H9 (cell line): ENCODE data around the gene CTU1. TPM values are rescaled to one million over a fixed set of nuclear protein-coding genes. Genes with fewer than 3 reads are reported as not detected.

Experiments
- DNase-seq: peaks from one replicate; pipeline ENCODE4 v3.0.0-alpha.2; 2017
- H2AFZ ChIP-seq: one replicate; pipeline ENCODE4 v1.6.1; 2013; ENCODE audit warnings: mild to moderate bottlenecking, low read length, control low read depth, moderate library complexity
- H2AK5ac ChIP-seq: 2 replicates; pipeline ENCODE4 v1.6.1; 2013; ENCODE audit warnings: low read length, control low read depth, mixed read lengths; ENCODE audit not compliant: insufficient read length
- H2BK120ac ChIP-seq: one replicate; pipeline ENCODE4 v1.6.1; 2013; ENCODE audit warnings: low read depth, mild to moderate bottlenecking, low read length, control low read depth, inconsistent platforms; ENCODE audit not compliant: poor library complexity, severe bottlenecking
- H2BK12ac ChIP-seq: 2 replicates; pipeline ENCODE4 v1.6.1; 2013; ENCODE audit warnings: low read length, control low read depth, mixed read lengths, low read depth; ENCODE audit not compliant: insufficient read length
- H2BK15ac ChIP-seq: 2 replicates; pipeline ENCODE4 v1.6.1; 2013; ENCODE audit warnings: low read depth, low read length, control low read depth
- H2BK20ac ChIP-seq: one replicate; pipeline ENCODE4 v1.6.1; 2013; ENCODE audit warnings: low read depth, mild to moderate bottlenecking, low read length, control low read depth, inconsistent platforms; ENCODE audit not compliant: poor library complexity, severe bottlenecking
- H2BK5ac ChIP-seq: 2 replicates; pipeline ENCODE4 v1.6.1; 2013; ENCODE audit warnings: low read length, control low read depth, mixed read lengths; ENCODE audit not compliant: insufficient read length
- H3K14ac ChIP-seq: 2 replicates; pipeline ENCODE4 v1.6.1; 2013; ENCODE audit warnings: low read length, control low read depth; ENCODE audit not compliant: insufficient read depth
- H3K18ac ChIP-seq: 2 replicates; pipeline ENCODE4 v1.6.1; 2013; ENCODE audit warnings: low read depth, mild to moderate bottlenecking, mixed read lengths, low read length, control low read depth; ENCODE audit not compliant: insufficient read length
- H3K23ac ChIP-seq: 2 replicates; pipeline ENCODE4 v1.6.1; 2013; ENCODE audit warnings: low read length, control low read depth, mixed read lengths, low read depth; ENCODE audit not compliant: insufficient read length
- H3K23me2 ChIP-seq: 2 replicates; pipeline ENCODE4 v1.6.1; 2013; ENCODE audit warnings: low read depth, mild to moderate bottlenecking, mixed read lengths, low read length, control low read depth; ENCODE audit not compliant: insufficient read length, poor library complexity, severe bottlenecking
- H3K27ac ChIP-seq: 2 replicates; pipeline ENCODE4 v1.5.1; 2013; ENCODE audit warnings: low read length, control low read depth, mixed read lengths, low read depth; ENCODE audit not compliant: insufficient read length
- H3K27me3 ChIP-seq: 2 replicates; pipeline ENCODE4 v1.6.1; 2013; ENCODE audit warnings: low read length, control low read depth, inconsistent platforms; ENCODE audit not compliant: insufficient read depth
- H3K4ac ChIP-seq: 2 replicates; pipeline ENCODE4 v1.6.1; 2013; ENCODE audit warnings: low read depth, mild to moderate bottlenecking, control low read depth, inconsistent platforms, low read length, moderate library complexity
- H3K4me1 ChIP-seq: 2 replicates; pipeline ENCODE4 v1.6.1; 2013; ENCODE audit warnings: low read length, control low read depth, inconsistent platforms; ENCODE audit not compliant: insufficient read depth
- H3K4me2 ChIP-seq: 2 replicates; pipeline ENCODE4 v1.6.1; 2013; ENCODE audit warnings: low read length, control low read depth, mixed read lengths; ENCODE audit not compliant: insufficient read length, insufficient read depth
- H3K56ac ChIP-seq: 2 replicates; pipeline ENCODE4 v1.6.1; 2013; ENCODE audit warnings: low read depth, mild to moderate bottlenecking, mixed read lengths, low read length, control low read depth; ENCODE audit not compliant: insufficient read length
- H3K79me1 ChIP-seq: 2 replicates; pipeline ENCODE4 v1.6.1; 2013; ENCODE audit warnings: low read depth, mild to moderate bottlenecking, moderate library complexity, low read length, control low read depth, inconsistent platforms; ENCODE audit not compliant: insufficient read depth, poor library complexity, severe bottlenecking
- H3K79me2 ChIP-seq: 2 replicates; pipeline ENCODE4 v1.6.1; 2013; ENCODE audit warnings: low read length, control low read depth, inconsistent platforms; ENCODE audit not compliant: insufficient read depth
- H3K9ac ChIP-seq: 2 replicates; pipeline ENCODE4 v1.6.1; 2013; ENCODE audit warnings: low read length, control low read depth, mixed read lengths; ENCODE audit not compliant: insufficient read length; ENCODE audit errors: extremely low read depth
- H3K9me3 ChIP-seq: one replicate; pipeline ENCODE4 v1.6.1; 2013; ENCODE audit warnings: low read depth, low read length, inconsistent platforms; ENCODE audit not compliant: control insufficient read depth
- H3T11ph ChIP-seq: one replicate; pipeline ENCODE4 v1.6.1; 2013; ENCODE audit warnings: mild to moderate bottlenecking, low read length, control low read depth, inconsistent platforms
- H4K20me1 ChIP-seq: one replicate; pipeline ENCODE4 v1.6.1; 2013; ENCODE audit not compliant: control insufficient read depth, insufficient read length, insufficient read depth
- H4K5ac ChIP-seq: 2 replicates; pipeline ENCODE4 v1.6.1; 2013; ENCODE audit warnings: low read depth, mild to moderate bottlenecking, mixed read lengths, low read length, control low read depth; ENCODE audit not compliant: insufficient read length
- H4K8ac ChIP-seq: replicated peaks from 2 replicates; pipeline ENCODE4 v1.6.1; 2013; ENCODE audit warnings: low read length, control low read depth, mixed read lengths, low read depth; ENCODE audit not compliant: insufficient read length
- H4K91ac ChIP-seq: 2 replicates; pipeline ENCODE4 v1.6.1; 2013; ENCODE audit warnings: low read depth, mild to moderate bottlenecking, moderate library complexity, mixed read lengths, low read length, control low read depth; ENCODE audit not compliant: insufficient read length
- H3K27ac Mint-ChIP-seq, 3 experiments: 2 replicates in 2 of 3; 3 replicates in 1 of 3; pipeline ENCODE4 v1.8.0; 2020 to 2021; ENCODE audit warnings: mixed read lengths in 3 of 3, mild to moderate bottlenecking in 1 of 3, moderate library complexity in 1 of 3
- H3K27me3 Mint-ChIP-seq: 2 replicates; pipeline ENCODE4 v1.8.0; 2021; ENCODE audit warnings: low read depth, mild to moderate bottlenecking, moderate library complexity, mixed read lengths
- H3K36me3 Mint-ChIP-seq, 3 experiments: 2 replicates in 2 of 3; 3 replicates in 1 of 3; pipeline ENCODE4 v1.8.0; 2020 to 2021; ENCODE audit warnings: low read depth in 3 of 3, mixed read lengths in 3 of 3; ENCODE audit not compliant: insufficient read depth in 1 of 3
- H3K4me1 Mint-ChIP-seq, 2 experiments: 2 replicates each; pipeline ENCODE4 v1.8.0; 2020; ENCODE audit warnings: mixed read lengths in 2 of 2
- H3K4me3 Mint-ChIP-seq, 2 experiments: 2 replicates in 1 of 2; 3 replicates in 1 of 2; pipeline ENCODE4 v1.8.0; 2020 to 2021; ENCODE audit warnings: mild to moderate bottlenecking in 2 of 2, mixed read lengths in 2 of 2, moderate library complexity in 1 of 2
- H3K9me3 Mint-ChIP-seq, 2 experiments: 2 replicates in 1 of 2; 3 replicates in 1 of 2; pipeline ENCODE4 v1.8.0; 2020; ENCODE audit warnings: mild to moderate bottlenecking in 2 of 2, mixed read lengths in 2 of 2, moderate library complexity in 1 of 2
- WGBS: extraction: QIAGEN DNeasy Blood & Tissue Kit; methylation state at CpG from one replicate; pipeline ENCODE4 v1.1.7; 2013; ENCODE audit warnings: missing lambda C conversion rate, low lambda C conversion rate, mixed read lengths; ENCODE audit not compliant: insufficient read length; ENCODE audit errors: extremely low coverage; 5-methylcytosine and 5-hydroxymethylcytosine counted together
- total RNA-seq: library from RNA; stranded (reverse); gene quantifications from 2 replicates; pipeline ENCODE4 v1.2.1, GENCODE V29; 2021
- TF ChIP-seq, protein P1 (sequence below): fragments of 200-600 bp; sonication (generic); conservative IDR thresholded peaks from 3 replicates; pipeline ENCODE4 v1.8.0; 2021; ENCODE audit warnings: antibody characterized with exemption, mild to moderate bottlenecking

CTU1 gene
- total RNA-seq, 1 experiment from 2014 or later: 8.8 TPM

DNA sequence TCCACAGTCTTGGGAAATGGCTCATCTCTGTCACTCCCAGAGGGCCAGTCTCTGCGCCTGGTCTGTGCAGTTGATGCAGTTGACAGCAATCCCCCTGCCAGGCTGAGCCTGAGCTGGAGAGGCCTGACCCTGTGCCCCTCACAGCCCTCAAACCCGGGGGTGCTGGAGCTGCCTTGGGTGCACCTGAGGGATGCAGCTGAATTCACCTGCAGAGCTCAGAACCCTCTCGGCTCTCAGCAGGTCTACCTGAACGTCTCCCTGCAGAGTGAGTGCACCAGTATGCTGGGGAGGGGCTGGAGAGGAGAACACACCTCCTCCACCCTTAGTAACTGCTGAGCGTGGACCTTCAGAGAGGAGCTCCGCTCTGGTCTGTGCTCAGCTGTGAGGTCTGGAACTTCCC, 18.8 kb upstream of the CTU1 start:
- no peak overlapping the region for H4K5ac ChIP-seq
- H3K4me3 Mint-ChIP-seq: no peak overlapping the region
- H3K14ac ChIP-seq: no peak overlapping the region
- no peaks in the 10 kb centered on the region for H3K36me3 Mint-ChIP-seq
- H3K79me2 ChIP-seq: no peaks in the 10 kb centered on the region
- no peaks in the 10 kb centered on the region for H3K27me3 ChIP-seq
- no peaks in the 10 kb centered on the region for H3K9me3 ChIP-seq
- no peak overlapping the region for H2BK5ac ChIP-seq
- no peak overlapping the region for H3K56ac ChIP-seq
- no peaks in the 10 kb centered on the region for H3K4me1 ChIP-seq
- H3K23me2 ChIP-seq: no peaks in the 10 kb centered on the region
- no peak overlapping the region for H2BK20ac ChIP-seq
- H2BK120ac ChIP-seq: no peak overlapping the region
- no peak overlapping the region for H2AK5ac ChIP-seq
- peaks cover under 1 to 3% of the 10 kb centered on the region in 2 experiments; a peak in 2 of 4 replicates for H3K4me1 Mint-ChIP-seq
- no peak overlapping the region for H2AFZ ChIP-seq
- H3K27ac ChIP-seq: no peak overlapping the region
- H3K4ac ChIP-seq: no peak overlapping the region
- no peak overlapping the region for H4K8ac ChIP-seq
- TF ChIP-seq, protein P1, sequence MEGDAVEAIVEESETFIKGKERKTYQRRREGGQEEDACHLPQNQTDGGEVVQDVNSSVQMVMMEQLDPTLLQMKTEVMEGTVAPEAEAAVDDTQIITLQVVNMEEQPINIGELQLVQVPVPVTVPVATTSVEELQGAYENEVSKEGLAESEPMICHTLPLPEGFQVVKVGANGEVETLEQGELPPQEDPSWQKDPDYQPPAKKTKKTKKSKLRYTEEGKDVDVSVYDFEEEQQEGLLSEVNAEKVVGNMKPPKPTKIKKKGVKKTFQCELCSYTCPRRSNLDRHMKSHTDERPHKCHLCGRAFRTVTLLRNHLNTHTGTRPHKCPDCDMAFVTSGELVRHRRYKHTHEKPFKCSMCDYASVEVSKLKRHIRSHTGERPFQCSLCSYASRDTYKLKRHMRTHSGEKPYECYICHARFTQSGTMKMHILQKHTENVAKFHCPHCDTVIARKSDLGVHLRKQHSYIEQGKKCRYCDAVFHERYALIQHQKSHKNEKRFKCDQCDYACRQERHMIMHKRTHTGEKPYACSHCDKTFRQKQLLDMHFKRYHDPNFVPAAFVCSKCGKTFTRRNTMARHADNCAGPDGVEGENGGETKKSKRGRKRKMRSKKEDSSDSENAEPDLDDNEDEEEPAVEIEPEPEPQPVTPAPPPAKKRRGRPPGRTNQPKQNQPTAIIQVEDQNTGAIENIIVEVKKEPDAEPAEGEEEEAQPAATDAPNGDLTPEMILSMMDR: no peak
- no peak overlapping the region for H2BK15ac ChIP-seq
- H3K9ac ChIP-seq: no peak overlapping the region
- H3K9me3 Mint-ChIP-seq: no peaks in the 10 kb centered on the region
- H3K4me2 ChIP-seq: no peak overlapping the region
- H3K23ac ChIP-seq: no peak overlapping the region
- WGBS: no CpG with 5 or more reads among the region's 6 CpGs
- no peak overlapping the region for H2BK12ac ChIP-seq
- no peaks in the 10 kb centered on the region for H4K20me1 ChIP-seq
- H3K18ac ChIP-seq: no peak overlapping the region
- no peak overlapping the region; a peak in 1 of 7 replicates for H3K27ac Mint-ChIP-seq
- no peak overlapping the region for H3T11ph ChIP-seq
- peaks cover 36% of the 10 kb centered on the region for H3K27me3 Mint-ChIP-seq
- no peak overlapping the region for H4K91ac ChIP-seq
- H3K79me1 ChIP-seq: no peaks in the 10 kb centered on the region
- DNase-seq: no peak
